ENCODE data around the gene CD1E. TPM values are rescaled to one million over a fixed set of nuclear protein-coding genes. Genes with fewer than 3 reads are reported as not detected.

CD1E gene
- total RNA-seq, 1 donor from 2014 or later = 2.6 TPM

DNA sequence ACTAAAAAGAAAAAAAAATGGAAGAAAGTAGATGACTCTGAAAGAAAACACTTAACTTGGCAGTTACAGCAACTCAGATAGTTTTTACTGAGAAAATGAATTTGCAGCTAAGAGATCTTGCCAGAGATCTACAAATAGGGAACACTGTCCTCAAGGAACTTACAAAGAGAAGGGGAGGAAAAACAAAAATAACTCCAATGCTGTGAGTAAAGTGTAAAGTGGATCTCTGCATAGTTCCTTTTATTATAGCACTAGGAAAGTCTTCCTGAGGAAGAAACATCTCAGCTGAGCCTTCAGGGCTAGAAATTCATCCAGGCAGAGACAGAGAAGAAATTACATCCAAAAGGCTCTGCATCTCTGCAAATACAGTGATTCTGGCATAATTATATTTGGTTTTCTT, 26.2 kb upstream of the CD1E start:
- H3K27ac ChIP-seq = no peak overlapping the region
- DNase-seq = no peak
- ATAC-seq = no peak
- TF ChIP-seq, protein P1, sequence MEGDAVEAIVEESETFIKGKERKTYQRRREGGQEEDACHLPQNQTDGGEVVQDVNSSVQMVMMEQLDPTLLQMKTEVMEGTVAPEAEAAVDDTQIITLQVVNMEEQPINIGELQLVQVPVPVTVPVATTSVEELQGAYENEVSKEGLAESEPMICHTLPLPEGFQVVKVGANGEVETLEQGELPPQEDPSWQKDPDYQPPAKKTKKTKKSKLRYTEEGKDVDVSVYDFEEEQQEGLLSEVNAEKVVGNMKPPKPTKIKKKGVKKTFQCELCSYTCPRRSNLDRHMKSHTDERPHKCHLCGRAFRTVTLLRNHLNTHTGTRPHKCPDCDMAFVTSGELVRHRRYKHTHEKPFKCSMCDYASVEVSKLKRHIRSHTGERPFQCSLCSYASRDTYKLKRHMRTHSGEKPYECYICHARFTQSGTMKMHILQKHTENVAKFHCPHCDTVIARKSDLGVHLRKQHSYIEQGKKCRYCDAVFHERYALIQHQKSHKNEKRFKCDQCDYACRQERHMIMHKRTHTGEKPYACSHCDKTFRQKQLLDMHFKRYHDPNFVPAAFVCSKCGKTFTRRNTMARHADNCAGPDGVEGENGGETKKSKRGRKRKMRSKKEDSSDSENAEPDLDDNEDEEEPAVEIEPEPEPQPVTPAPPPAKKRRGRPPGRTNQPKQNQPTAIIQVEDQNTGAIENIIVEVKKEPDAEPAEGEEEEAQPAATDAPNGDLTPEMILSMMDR (IDR thresholded peaks at IDR 0.05) = no peak
- no peaks in the 10 kb centered on the region for H3K4me1 ChIP-seq
- no peaks in the 10 kb centered on the region for H3K27me3 ChIP-seq (ENCODE audit: low read depth)
- peaks cover 5% of the 10 kb centered on the region for H3K9me3 ChIP-seq
- no peak overlapping the region for H3K4me3 ChIP-seq
- H3K36me3 ChIP-seq = no peaks in the 10 kb centered on the region
- intact Hi-C loops (cut with DNase I) = no loop called here

DNA sequence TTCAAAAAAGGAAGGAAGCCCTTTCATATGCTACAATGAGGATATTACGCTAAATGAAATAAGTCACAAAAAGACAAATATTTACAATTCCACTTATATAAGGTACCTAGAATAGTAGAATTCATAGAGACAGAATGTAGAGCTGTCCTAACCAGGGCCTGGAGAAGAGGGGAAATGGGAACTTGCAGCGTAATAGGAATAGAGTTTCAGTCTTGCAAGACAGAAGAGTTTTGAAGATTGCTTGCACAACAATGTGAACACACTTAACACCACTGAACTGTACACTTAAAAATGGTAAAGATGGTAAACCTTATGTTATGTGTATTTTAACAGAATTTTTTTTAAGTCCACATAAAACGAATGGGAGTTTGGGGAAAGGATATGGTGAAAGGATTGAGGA, 25.3 kb upstream of the CD1E start:
- no peaks in the 10 kb centered on the region for H3K9me3 ChIP-seq
- ATAC-seq = no peak

DNA sequence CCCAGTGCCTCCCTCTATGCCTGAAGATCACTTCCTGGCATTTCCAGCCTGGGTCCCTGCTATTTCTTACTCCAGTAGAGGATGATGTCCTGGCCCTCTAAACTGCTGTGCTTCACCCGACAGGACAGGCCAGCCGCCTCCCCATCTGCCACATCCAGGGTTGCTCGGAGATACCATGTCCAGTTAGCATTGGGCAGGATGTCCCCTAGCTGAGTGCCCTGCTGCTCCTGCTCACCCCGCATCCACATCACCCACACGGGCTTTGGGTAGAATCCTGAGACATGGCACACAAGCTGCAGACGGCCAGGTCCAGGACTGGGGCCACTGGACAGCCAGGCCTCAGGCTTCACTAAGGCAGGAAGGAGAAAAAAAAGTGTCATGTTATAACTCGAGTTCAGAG, 24.4 kb upstream of the CD1E start:
- intact Hi-C loops (cut with DNase I) = no loop called here
- DNase-seq (no peak), ATAC-seq (no peak)
- H3K27me3 ChIP-seq (ENCODE audit: low read depth) = no peaks in the 10 kb centered on the region
- TF ChIP-seq, protein P1 (IDR thresholded peaks at IDR 0.05) = no peak
- H3K4me3 ChIP-seq = no peak overlapping the region
- no peaks in the 10 kb centered on the region for H3K4me1 ChIP-seq
- no peaks in the 10 kb centered on the region for H3K9me3 ChIP-seq
- H3K36me3 ChIP-seq = no peaks in the 10 kb centered on the region
- H3K27ac ChIP-seq = no peak overlapping the region

More for the DNA sequence above, 25.3 kb upstream of the CD1E start:
- TF ChIP-seq, protein P1 (IDR thresholded peaks at IDR 0.05) = no peak
- no peak overlapping the region for H3K27ac ChIP-seq
- H3K27me3 ChIP-seq (ENCODE audit: low read depth) = no peaks in the 10 kb centered on the region
- DNase-seq = no peak
- H3K4me1 ChIP-seq = no peaks in the 10 kb centered on the region
- no peak overlapping the region for H3K4me3 ChIP-seq
- no peaks in the 10 kb centered on the region for H3K36me3 ChIP-seq
- intact Hi-C loops (cut with DNase I) = no loop called here

DNA sequence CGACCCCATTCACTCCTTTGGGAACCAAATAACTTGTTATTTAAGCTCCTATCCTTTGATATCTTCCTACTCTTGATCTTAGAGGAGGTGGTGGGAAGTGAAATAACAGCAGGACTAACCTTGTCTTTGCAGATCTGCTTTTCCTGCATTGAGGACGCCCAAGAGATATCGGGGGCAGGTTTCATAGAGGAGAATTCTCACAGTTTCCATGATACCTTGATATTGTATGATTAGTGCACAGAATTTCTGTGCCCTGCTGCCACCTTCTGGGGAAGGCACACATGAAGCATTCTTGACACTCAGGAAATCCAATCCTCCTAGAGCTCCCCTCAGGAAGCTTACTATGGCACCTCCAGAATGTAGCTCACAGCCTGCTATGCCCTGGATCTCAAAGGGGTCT, 24.0 kb upstream of the CD1E start:
- no peaks in the 10 kb centered on the region for H3K27me3 ChIP-seq (ENCODE audit: low read depth)

DNA sequence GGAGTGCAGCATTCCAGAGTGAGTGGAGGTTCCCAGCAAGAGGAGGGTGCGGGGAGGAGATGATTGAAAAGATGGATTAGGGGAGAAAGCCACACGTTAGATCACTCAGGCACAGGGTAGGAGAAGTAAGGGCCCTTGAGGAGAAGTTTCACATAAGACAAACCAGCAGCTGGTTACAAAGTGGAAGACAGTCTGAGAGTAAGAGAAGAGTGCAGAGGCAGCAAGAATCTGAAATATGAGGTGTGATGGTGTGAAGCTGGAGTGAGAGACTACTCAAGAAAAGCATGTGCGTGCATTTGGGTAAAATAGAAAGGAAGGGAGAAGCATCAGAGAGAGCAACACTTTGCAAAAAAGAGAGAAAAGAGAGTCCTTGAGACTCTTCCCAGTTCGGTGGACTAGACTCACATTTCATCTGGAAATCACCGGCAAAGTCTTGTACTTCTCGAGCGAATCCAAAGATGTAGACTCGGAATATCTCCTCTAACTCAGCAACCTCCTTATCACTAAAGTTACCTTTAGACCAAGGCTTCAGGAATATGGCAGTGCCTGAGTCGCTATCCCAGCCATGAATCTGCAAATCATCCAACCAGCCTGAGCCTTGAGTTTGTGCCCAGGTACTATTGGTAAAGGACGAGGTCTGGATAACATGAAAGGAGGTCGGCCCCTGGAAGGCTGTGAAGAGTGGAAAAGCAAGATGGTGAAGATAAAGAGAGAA, 23.1 kb upstream of the CD1E start:
- H3K27me3 ChIP-seq (ENCODE audit: low read depth) = no peaks in the 10 kb centered on the region
- DNase-seq (no peak), ATAC-seq (no peak)
- no peak overlapping the region for H3K27ac ChIP-seq
- intact Hi-C loops (cut with DNase I) = no loop called here
- no peaks in the 10 kb centered on the region for H3K4me1 ChIP-seq
- TF ChIP-seq, protein P1 (IDR thresholded peaks at IDR 0.05) = no peak
- no peak overlapping the region for H3K4me3 ChIP-seq
- H3K36me3 ChIP-seq = no peaks in the 10 kb centered on the region
- no peaks in the 10 kb centered on the region for H3K9me3 ChIP-seq

More for the DNA sequence above, 24.0 kb upstream of the CD1E start:
- H3K9me3 ChIP-seq = no peaks in the 10 kb centered on the region
- ATAC-seq = no peak
- DNase-seq = no peak
- no peaks in the 10 kb centered on the region for H3K4me1 ChIP-seq
- no peak overlapping the region for H3K27ac ChIP-seq
- TF ChIP-seq, protein P1 (IDR thresholded peaks at IDR 0.05) = peak; percentile 33
- no peaks in the 10 kb centered on the region for H3K36me3 ChIP-seq
- H3K4me3 ChIP-seq = no peak overlapping the region
- intact Hi-C loops (cut with DNase I) = no loop called here

Data from lower lobe of right lung (tissue), 2 donors.